ENCODE measurements around the gene CACNB1. TPM values are rescaled to one million over a fixed set of nuclear protein-coding genes. Genes with fewer than 3 reads are reported as not detected.

CACNB1 gene
- polyA plus RNA-seq (18.9 and 29.1 TPM in 2 replicates), polyA minus RNA-seq (41.4 and 44.1 TPM in 2 replicates)

- H3K27ac ChIP-seq (ENCODE audit: low read length) = peak within 1 kb of the TSS; percentile 97
- peaks cover 45% of the 10 kb centered on the region for H3K79me2 ChIP-seq (replicated peaks; ENCODE audit: insufficient read depth, low read length)
- peaks cover 6% of the 10 kb centered on the region for H4K20me1 ChIP-seq (ENCODE audit: insufficient read depth)
These were observed at the start of gene CACNB1 for GRCh38 chr17:39197380-39198185. TSS of gene CACNB1 (minus strand) at chr17:39197669. CDS start at chr17:39197495, 174 bp downstream.

More at GRCh38 chr17:39197380-39198185, at the start of gene CACNB1:
- Histone ChIP-seq H3K27me3 (ENCODE audit: insufficient read depth, low read depth, low read length) (no peaks in the 10 kb centered on the region), H3K9ac (ENCODE audit: low read length) (peak within 1 kb of the TSS; percentile 98), H2AFZ (ENCODE audit: low read depth, low read length) (peak within 1 kb of the TSS; percentile 76), H3K4me3 (ENCODE audit: low read length) (peak within 1 kb of the TSS; percentile 98), H3K4me2 (ENCODE audit: low read length) (peak within 1 kb of the TSS; percentile 90), H3K36me3 (ENCODE audit: insufficient read depth, low read length) (no peaks in the 10 kb centered on the region), H3K9me3 (ENCODE audit: low read length) (no peaks in the 10 kb centered on the region), H3F3A (ENCODE audit: insufficient read depth, low read length, poor library complexity, severe bottlenecking) (no peaks in the 10 kb centered on the region), H3K9me2 (ENCODE audit: insufficient read depth, low read length) (no peaks in the 10 kb centered on the region)
- TF ChIP-seq TAF1 (IDR thresholded peaks at IDR 0.05; ENCODE audit: low read depth) (peak; percentile 81), RAD21 (conservative IDR thresholded peaks at IDR 0.05) (no peak), EP300 (conservative IDR thresholded peaks at IDR 0.05; ENCODE audit: poor library complexity, severe bottlenecking) (no peak), MXI1 (conservative IDR thresholded peaks at IDR 0.05; ENCODE audit: poor library complexity, severe bottlenecking) (peak; percentile 61), REST (IDR thresholded peaks at IDR 0.05; ENCODE audit: borderline replicate concordance) (peak; percentile 33), SMC3 (conservative IDR thresholded peaks at IDR 0.05; ENCODE audit: poor library complexity) (peak; percentile 7), POLR2AphosphoS5 (IDR thresholded peaks at IDR 0.05) (peak; percentile 89), CTCF (IDR thresholded peaks at IDR 0.05; ENCODE audit: poor library complexity, severe bottlenecking) (no peak), EZH2 (IDR thresholded peaks at IDR 0.05; ENCODE audit: borderline replicate concordance, insufficient read depth, low read length, poor library complexity, severe bottlenecking) (no peak)
